Measurements from ENCODE around the gene MYBL2. TPM values are rescaled to one million over a fixed set of nuclear protein-coding genes. Genes with fewer than 3 reads are reported as not detected.

MYBL2 gene
- polyA plus RNA-seq = not detected in 2 replicates

GRCh38 chr20:43666376-43667328, at the start of gene MYBL2:
Gene MYBL2, plus strand, starts transcription at chr20:43667114. Its CDS starts 170 bp downstream, at chr20:43667284.

GRCh38 chr20:43726811-43727338, 60.0 kb downstream of the MYBL2 start, which contains the start of gene GTSF1L:
Gene GTSF1L, minus strand, starts transcription at chr20:43727002. Its CDS starts 308 bp downstream, at chr20:43726694.

Other genes with a start within 250 kb of the MYBL2 start
- gene SRSF6, start 209.2 kb upstream of the MYBL2 start, polyA plus RNA-seq = 31.4 and 36.6 TPM in 2 replicates
- 3.1 and 3.4 TPM in 2 replicates for gene L3MBTL1, start 159.4 kb upstream of the MYBL2 start, polyA plus RNA-seq
- gene SGK2, start 108.1 kb upstream of the MYBL2 start, polyA plus RNA-seq = not detected in 2 replicates
- 11.9 and 15.9 TPM in 2 replicates for gene IFT52, start 76.2 kb upstream of the MYBL2 start, polyA plus RNA-seq
- not detected in 2 replicates for gene GTSF1L, start 59.9 kb downstream of the MYBL2 start, polyA plus RNA-seq
- not detected in 2 replicates for gene TOX2, start 247.7 kb downstream of the MYBL2 start, polyA plus RNA-seq

Data from Purkinje cell (primary cell).